Measurements from ENCODE around the gene ANO4. TPM values are rescaled to one million over a fixed set of nuclear protein-coding genes. Genes with fewer than 3 reads are reported as not detected.

The ANO4 gene
- total RNA-seq, 2 donors from 2014 or later: 7.2 to 8.5 TPM

GRCh38 chr12:100755186-100755585 is 39.4 kb upstream of the ANO4 start:
- no peaks in the 10 kb centered on the region for H3K27me3 ChIP-seq (replicated peaks; ENCODE audit: insufficient read depth)
- H3K9me3 ChIP-seq: no peaks in the 10 kb centered on the region
- no peaks in the 10 kb centered on the region for H3K36me3 ChIP-seq
- H3K27ac ChIP-seq: no peak overlapping the region
- 94% methylated on average over 1 of the region's 1 CpG for WGBS
- TF ChIP-seq POLR2AphosphoS5 (IDR thresholded peaks at IDR 0.05): no peak
- no peaks in the 10 kb centered on the region for H3K4me1 ChIP-seq (replicated peaks)
- intact Hi-C loops (cut with DNase I): no loop called here
- no peak for DNase-seq (ENCODE audit: low spot score)
- no peak overlapping the region for H3K4me3 ChIP-seq

- intact Hi-C loops (cut with DNase I): no loop called here
- TF ChIP-seq POLR2A (IDR thresholded peaks at IDR 0.05): no peak
- TF ChIP-seq POLR2AphosphoS5 (IDR thresholded peaks at IDR 0.05): no peak
- TF ChIP-seq CTCF (IDR thresholded peaks at IDR 0.05): no peak
- DNase-seq (ENCODE audit: low spot score): no peak
- no peaks in the 10 kb centered on the region for H3K36me3 ChIP-seq
- no peaks in the 10 kb centered on the region for H3K4me1 ChIP-seq (replicated peaks)
- H3K4me3 ChIP-seq: no peak overlapping the region
- H3K9me3 ChIP-seq: no peaks in the 10 kb centered on the region
- WGBS: 88% methylated on average over 2 of the region's 2 CpGs
- H3K27ac ChIP-seq: no peak overlapping the region
- H3K27me3 ChIP-seq (replicated peaks; ENCODE audit: insufficient read depth): no peaks in the 10 kb centered on the region
These were observed 36.5 kb upstream of the ANO4 start for GRCh38 chr12:100758083-100758482.

- Histone ChIP-seq H3K27me3 (replicated peaks; ENCODE audit: insufficient read depth) (no peaks in the 10 kb centered on the region), H3K36me3 (no peaks in the 10 kb centered on the region), H3K4me1 (replicated peaks) (no peaks in the 10 kb centered on the region), H3K9me3 (no peaks in the 10 kb centered on the region), H3K27ac (no peak overlapping the region), H3K4me3 (no peak overlapping the region)
- TF ChIP-seq POLR2AphosphoS5 (IDR thresholded peaks at IDR 0.05): no peak
- no peak for TF ChIP-seq CTCF (IDR thresholded peaks at IDR 0.05)
- TF ChIP-seq POLR2A (IDR thresholded peaks at IDR 0.05): no peak
- DNase-seq (ENCODE audit: low spot score): no peak
- intact Hi-C loops (cut with DNase I): no loop called here
These were observed 27.2 kb upstream of the ANO4 start for GRCh38 chr12:100767371-100767770.

GRCh38 chr12:100767950-100768349 is 26.6 kb upstream of the ANO4 start:
- intact Hi-C loops (cut with DNase I): no loop called here
- Histone ChIP-seq H3K9me3 (no peaks in the 10 kb centered on the region), H3K27ac (no peak overlapping the region), H3K36me3 (no peaks in the 10 kb centered on the region), H3K4me3 (no peak overlapping the region), H3K4me1 (replicated peaks) (no peaks in the 10 kb centered on the region), H3K27me3 (replicated peaks; ENCODE audit: insufficient read depth) (no peaks in the 10 kb centered on the region)
- no peak for TF ChIP-seq POLR2A (IDR thresholded peaks at IDR 0.05)
- no peak for TF ChIP-seq CTCF (IDR thresholded peaks at IDR 0.05)
- TF ChIP-seq POLR2AphosphoS5 (IDR thresholded peaks at IDR 0.05): no peak
- no peak for DNase-seq (ENCODE audit: low spot score)
- 89% methylated on average over 2 of the region's 2 CpGs for WGBS

GRCh38 chr12:100778967-100779590 is 15.5 kb upstream of the ANO4 start:
- Histone ChIP-seq H3K4me1 (replicated peaks) (no peaks in the 10 kb centered on the region), H3K36me3 (no peaks in the 10 kb centered on the region), H3K4me3 (no peak overlapping the region), H3K9me3 (no peaks in the 10 kb centered on the region), H3K27ac (no peak overlapping the region), H3K27me3 (replicated peaks; ENCODE audit: insufficient read depth) (no peaks in the 10 kb centered on the region)
- no peak for TF ChIP-seq POLR2A (IDR thresholded peaks at IDR 0.05)
- no peak for TF ChIP-seq POLR2AphosphoS5 (IDR thresholded peaks at IDR 0.05)
- no peak for TF ChIP-seq CTCF (IDR thresholded peaks at IDR 0.05)
- intact Hi-C loops (cut with DNase I): no loop called here
- no peak for DNase-seq (ENCODE audit: low spot score)
- WGBS: 63% methylated on average over 1 of the region's 1 CpG

Measured in prostate gland (tissue), 2 donors.